ENCODE measurements around the gene SLC16A1. TPM values are rescaled to one million over a fixed set of nuclear protein-coding genes. Genes with fewer than 3 reads are reported as not detected.

SLC16A1 gene
- total RNA-seq, 1 donor from 2014 or later = 31.8 TPM

GRCh38 chr1:112933820-112934571 lies 22.0 kb downstream of the SLC16A1 start:
- H3K4me3 ChIP-seq = no peak overlapping the region
- no peaks in the 10 kb centered on the region for H3K9me3 ChIP-seq
- H3K4me1 ChIP-seq = peaks cover 0 to 3% of the 10 kb centered on the region in 2 donors
- H3K36me3 ChIP-seq = no peaks in the 10 kb centered on the region
- TF ChIP-seq CTCF (IDR thresholded peaks at IDR 0.05) = no peak
- DNase-seq (ENCODE audit: low spot score in 2 of 2) = no peak
- no peak overlapping the region for H3K27ac ChIP-seq
- intact Hi-C loops (cut with DNase I) = no loop called here
- no peaks in the 10 kb centered on the region for H3K27me3 ChIP-seq

- DNase-seq (ENCODE audit: low spot score in 2 of 2) = no peak
- intact Hi-C loops (cut with DNase I) = no loop called here
- Histone ChIP-seq H3K9me3 (no peaks in the 10 kb centered on the region), H3K27ac (no peak overlapping the region), H3K4me3 (no peak overlapping the region), H3K27me3 (no peaks in the 10 kb centered on the region), H3K4me1 (no peaks in the 10 kb centered on the region), H3K36me3 (no peaks in the 10 kb centered on the region)
- no peak for TF ChIP-seq CTCF (IDR thresholded peaks at IDR 0.05)
Measured at GRCh38 chr1:112929979-112930378, 26.0 kb downstream of the SLC16A1 start.

- no peaks in the 10 kb centered on the region for H3K27me3 ChIP-seq
- no peaks in the 10 kb centered on the region for H3K9me3 ChIP-seq
- no peak overlapping the region for H3K27ac ChIP-seq
- H3K4me3 ChIP-seq = no peak overlapping the region
- intact Hi-C loops (cut with DNase I) = no loop called here
- no peak for TF ChIP-seq CTCF (IDR thresholded peaks at IDR 0.05)
- H3K36me3 ChIP-seq = peaks cover 0 to 11% of the 10 kb centered on the region in 2 donors
- DNase-seq (ENCODE audit: low spot score in 2 of 2) = no peak
- H3K4me1 ChIP-seq = no peaks in the 10 kb centered on the region
Measured at GRCh38 chr1:112927462-112927990, 28.5 kb downstream of the SLC16A1 start.

GRCh38 chr1:112926858-112927257 lies 29.1 kb downstream of the SLC16A1 start:
- Histone ChIP-seq H3K27me3 (no peaks in the 10 kb centered on the region), H3K4me3 (no peak overlapping the region), H3K36me3 (peaks cover 3 to 14% of the 10 kb centered on the region in 2 donors), H3K27ac (no peak overlapping the region), H3K9me3 (no peaks in the 10 kb centered on the region), H3K4me1 (no peaks in the 10 kb centered on the region)
- intact Hi-C loops (cut with DNase I) = no loop called here
- DNase-seq (ENCODE audit: low spot score in 2 of 2) = no peak
- no peak for TF ChIP-seq CTCF (IDR thresholded peaks at IDR 0.05)

- no peaks in the 10 kb centered on the region for H3K9me3 ChIP-seq
- no peak for DNase-seq (ENCODE audit: low spot score in 2 of 2)
- no peaks in the 10 kb centered on the region for H3K27me3 ChIP-seq
- no peaks in the 10 kb centered on the region for H3K4me1 ChIP-seq
- intact Hi-C loops (cut with DNase I) = no loop called here
- TF ChIP-seq CTCF (IDR thresholded peaks at IDR 0.05) = no peak
- no peak overlapping the region for H3K4me3 ChIP-seq
- H3K36me3 ChIP-seq = peaks cover 5 to 18% of the 10 kb centered on the region in 2 donors
- no peak overlapping the region for H3K27ac ChIP-seq
Measured at GRCh38 chr1:112925015-112925414, 31.0 kb downstream of the SLC16A1 start.
